ENCODE data around the gene MTF1. TPM values are rescaled to one million over a fixed set of nuclear protein-coding genes. Genes with fewer than 3 reads are reported as not detected.

The MTF1 gene
- total RNA-seq, 6 experiments from 2014 or later = 20.2 to 24.4 (median 22.2) TPM

DNA sequence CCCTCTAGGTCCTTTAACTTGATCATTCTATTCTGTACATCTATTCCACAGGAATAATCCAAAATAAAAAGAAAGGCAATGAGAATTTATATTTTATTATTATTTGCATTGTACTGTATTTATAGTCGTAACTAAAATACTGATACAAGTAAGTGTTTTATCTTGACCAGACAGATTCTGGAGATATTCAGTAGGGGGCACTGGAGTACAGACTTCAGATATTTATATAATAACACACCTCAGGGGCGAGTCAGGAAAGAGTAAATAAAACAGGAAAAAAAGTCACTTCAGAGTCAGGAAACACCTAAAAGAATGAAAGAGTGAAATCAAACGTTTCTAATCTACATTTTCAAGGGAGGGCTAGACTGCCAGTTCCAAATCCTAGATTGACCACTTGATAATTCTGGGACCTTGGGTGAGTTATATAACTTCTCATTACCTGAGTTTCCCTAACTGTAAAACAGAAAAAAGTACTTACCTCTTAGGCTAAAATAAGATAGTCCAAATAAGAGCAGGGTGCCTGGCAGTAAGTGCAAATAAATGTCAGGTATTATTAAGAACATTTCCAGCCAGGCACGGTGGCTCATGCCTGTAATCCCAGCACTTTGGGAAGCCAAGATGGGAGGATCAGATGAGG, 31.1 kb upstream of the MTF1 start:
- TF ChIP-seq, protein P1, sequence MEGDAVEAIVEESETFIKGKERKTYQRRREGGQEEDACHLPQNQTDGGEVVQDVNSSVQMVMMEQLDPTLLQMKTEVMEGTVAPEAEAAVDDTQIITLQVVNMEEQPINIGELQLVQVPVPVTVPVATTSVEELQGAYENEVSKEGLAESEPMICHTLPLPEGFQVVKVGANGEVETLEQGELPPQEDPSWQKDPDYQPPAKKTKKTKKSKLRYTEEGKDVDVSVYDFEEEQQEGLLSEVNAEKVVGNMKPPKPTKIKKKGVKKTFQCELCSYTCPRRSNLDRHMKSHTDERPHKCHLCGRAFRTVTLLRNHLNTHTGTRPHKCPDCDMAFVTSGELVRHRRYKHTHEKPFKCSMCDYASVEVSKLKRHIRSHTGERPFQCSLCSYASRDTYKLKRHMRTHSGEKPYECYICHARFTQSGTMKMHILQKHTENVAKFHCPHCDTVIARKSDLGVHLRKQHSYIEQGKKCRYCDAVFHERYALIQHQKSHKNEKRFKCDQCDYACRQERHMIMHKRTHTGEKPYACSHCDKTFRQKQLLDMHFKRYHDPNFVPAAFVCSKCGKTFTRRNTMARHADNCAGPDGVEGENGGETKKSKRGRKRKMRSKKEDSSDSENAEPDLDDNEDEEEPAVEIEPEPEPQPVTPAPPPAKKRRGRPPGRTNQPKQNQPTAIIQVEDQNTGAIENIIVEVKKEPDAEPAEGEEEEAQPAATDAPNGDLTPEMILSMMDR (IDR thresholded peaks at IDR 0.05) = peak; percentile 79
- Mint-ChIP-seq H3K27me3 (ENCODE audit: insufficient read depth) (no peaks in the 10 kb centered on the region), H3K4me1 (ENCODE audit: low read depth) (peaks cover 14% of the 10 kb centered on the region), H3K27ac (peak overlapping the region; percentile 13; the same call in 1 of the 2 replicates), H3K36me3 (ENCODE audit: low read depth) (peaks cover 5% of the 10 kb centered on the region; the same call in 1 of the 2 replicates), H3K9me3 (peaks cover 3% of the 10 kb centered on the region; the same call in 1 of the 2 replicates), H3K4me3 (no peak overlapping the region)
- peak; percentile 55 for DNase-seq

DNA sequence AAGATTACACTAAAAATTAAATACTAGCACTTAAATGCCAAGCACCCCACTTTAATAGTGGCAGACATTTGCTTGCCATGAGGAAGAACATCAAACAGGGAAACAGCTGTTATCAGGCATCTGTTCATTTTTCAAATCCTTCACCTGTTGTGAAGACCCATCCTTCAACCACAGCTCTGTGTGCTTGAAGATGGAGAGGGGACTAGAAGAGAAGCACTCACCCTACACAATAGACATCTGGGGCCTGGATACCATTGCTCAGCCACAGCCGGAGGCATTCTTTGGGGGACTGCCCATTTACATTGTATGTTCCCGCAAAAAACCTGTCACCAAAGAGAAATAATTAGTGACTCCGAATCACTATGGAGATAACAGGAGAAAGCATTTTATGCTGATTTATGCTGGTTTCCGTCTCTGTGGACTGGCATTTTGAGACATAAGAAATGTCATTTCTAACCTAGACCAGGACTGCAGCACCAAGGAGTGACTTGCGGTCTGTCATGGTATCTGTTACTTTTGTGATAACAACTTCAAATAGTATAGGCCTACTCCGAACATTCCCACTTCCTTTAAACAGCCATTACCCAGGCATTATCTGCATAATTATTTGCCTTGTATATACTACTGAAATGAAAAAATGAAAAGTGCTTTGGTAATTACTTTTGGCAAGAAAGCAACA, 28.8 kb upstream of the MTF1 start:
- peaks cover 3% of the 10 kb centered on the region; the same call in 1 of the 2 replicates for H3K9me3 Mint-ChIP-seq
- no peak overlapping the region for H3K4me3 Mint-ChIP-seq
- H3K27ac Mint-ChIP-seq = no peak overlapping the region
- no peak for DNase-seq
- H3K4me1 Mint-ChIP-seq (ENCODE audit: low read depth) = peaks cover 14% of the 10 kb centered on the region
- TF ChIP-seq, protein P1 (IDR thresholded peaks at IDR 0.05) = no peak
- H3K27me3 Mint-ChIP-seq (ENCODE audit: insufficient read depth) = no peaks in the 10 kb centered on the region
- H3K36me3 Mint-ChIP-seq (ENCODE audit: low read depth) = peaks cover 5% of the 10 kb centered on the region; the same call in 1 of the 2 replicates

DNA sequence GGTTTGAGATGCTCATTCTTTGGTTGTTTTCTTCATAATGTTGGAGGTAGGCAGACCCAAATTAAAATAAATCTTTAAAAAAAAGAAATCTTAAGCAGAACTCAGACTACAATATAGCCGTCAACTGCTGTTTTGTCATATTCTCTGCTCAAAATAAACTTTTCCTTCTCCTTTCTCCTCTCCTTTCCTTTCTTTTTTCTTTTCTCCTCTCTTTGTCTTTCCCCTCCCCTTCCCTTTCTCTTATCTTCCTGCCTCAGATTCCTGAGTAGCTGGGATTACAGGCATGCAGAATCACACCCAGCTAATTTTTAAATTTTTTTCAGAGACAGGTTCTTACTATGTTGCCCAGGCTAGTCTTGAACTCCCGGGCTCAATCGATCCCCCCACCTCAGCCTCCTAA, 24.8 kb upstream of the MTF1 start:
- DNase-seq = no peak
- TF ChIP-seq, protein P1 (IDR thresholded peaks at IDR 0.05) = no peak
- Mint-ChIP-seq H3K4me3 (no peak overlapping the region), H3K36me3 (ENCODE audit: low read depth) (peaks cover 9% of the 10 kb centered on the region; the same call in 1 of the 2 replicates), H3K27me3 (ENCODE audit: insufficient read depth) (no peaks in the 10 kb centered on the region), H3K27ac (no peak overlapping the region), H3K9me3 (no peaks in the 10 kb centered on the region), H3K4me1 (ENCODE audit: low read depth) (no peaks in the 10 kb centered on the region)

DNA sequence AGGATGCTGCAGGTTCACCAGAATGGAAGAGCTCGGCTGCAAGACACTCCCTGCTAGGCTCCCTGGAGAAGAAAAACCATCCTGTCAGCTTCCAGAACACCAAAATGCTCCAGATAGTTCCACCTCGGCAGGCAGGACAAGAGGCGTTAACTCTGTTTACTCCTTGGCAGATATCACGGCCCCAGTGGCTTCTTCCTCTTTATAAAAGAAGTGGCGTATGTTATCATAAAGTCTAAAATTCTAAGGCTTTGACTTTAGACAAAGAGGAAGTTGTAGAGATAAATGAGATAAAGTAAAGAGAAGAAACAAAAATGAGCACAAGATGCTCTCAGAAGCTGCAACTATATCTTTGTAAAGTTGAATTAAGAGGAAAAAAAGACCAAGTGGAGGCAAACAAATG, 24.3 kb upstream of the MTF1 start:
- no peak for DNase-seq
- Mint-ChIP-seq H3K9me3 (no peaks in the 10 kb centered on the region), H3K4me3 (no peak overlapping the region), H3K36me3 (ENCODE audit: low read depth) (peaks cover 9% of the 10 kb centered on the region; the same call in 1 of the 2 replicates), H3K27me3 (ENCODE audit: insufficient read depth) (no peaks in the 10 kb centered on the region), H3K27ac (no peak overlapping the region), H3K4me1 (ENCODE audit: low read depth) (no peaks in the 10 kb centered on the region)
- TF ChIP-seq, protein P1 (IDR thresholded peaks at IDR 0.05) = no peak

DNA sequence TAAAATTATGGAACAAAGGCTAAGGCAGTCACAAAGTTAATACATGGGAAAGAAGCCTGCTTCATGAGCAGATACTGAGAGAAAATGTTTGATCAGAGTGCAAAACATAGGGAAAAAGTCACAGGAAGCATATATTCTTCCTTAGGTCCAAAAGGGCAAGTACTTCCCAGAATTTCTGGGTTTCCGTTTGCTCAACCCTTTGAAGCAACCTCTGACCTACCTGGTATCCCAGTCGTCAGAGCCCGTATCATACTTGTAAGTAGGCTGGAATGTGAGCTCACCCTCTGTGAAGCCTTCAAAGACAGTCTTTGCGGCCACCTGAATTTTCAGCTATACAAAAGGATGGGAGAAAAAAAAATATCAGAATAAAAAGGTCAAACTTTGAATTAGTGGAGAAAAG, 20.5 kb upstream of the MTF1 start:
- no peak overlapping the region for H3K27ac Mint-ChIP-seq
- TF ChIP-seq, protein P1 (IDR thresholded peaks at IDR 0.05) = no peak
- H3K9me3 Mint-ChIP-seq = no peaks in the 10 kb centered on the region
- DNase-seq = no peak
- no peaks in the 10 kb centered on the region for H3K27me3 Mint-ChIP-seq (ENCODE audit: insufficient read depth)
- H3K36me3 Mint-ChIP-seq (ENCODE audit: low read depth) = peaks cover 17% of the 10 kb centered on the region; the same call in 1 of the 2 replicates
- no peaks in the 10 kb centered on the region for H3K4me1 Mint-ChIP-seq (ENCODE audit: low read depth)
- H3K4me3 Mint-ChIP-seq = no peak overlapping the region

All from HFFc6 (cell line).